ENCODE results near the gene ALG14.

- TF ChIP-seq SUZ12 (IDR thresholded peaks at IDR 0.05) (no peak), HDGF (IDR thresholded peaks at IDR 0.05; ENCODE audit: borderline replicate concordance) (no peak), NFRKB (IDR thresholded peaks at IDR 0.05) (no peak), TARDBP (IDR thresholded peaks at IDR 0.05) (no peak), BHLHE40 (IDR thresholded peaks at IDR 0.05; ENCODE audit: borderline replicate concordance) (no peak), SP1 (IDR thresholded peaks at IDR 0.05) (no peak), ZNF384 (IDR thresholded peaks at IDR 0.05) (no peak)
These were observed 38.9 kb downstream of the ALG14 start for GRCh38 chr1:95033843-95034242.
